H54 (cell line): ENCODE data around the gene KLHDC9.

Experiments
- DNase-seq: peaks from one replicate; pipeline ENCODE4 v3.0.0; 2011; ENCODE audit warnings: low spot score, mixed read lengths; ENCODE audit not compliant: insufficient read length
- FAIRE-seq: peaks from 3 replicates; lab custom pipeline; 2011; peaks lifted over from hg19 to GRCh38; lab: Jason Lieb, UNC
- POLR2A ChIP-seq: IDR thresholded peaks from 2 replicates; pipeline ENCODE4 v1.6.1; 2011; ENCODE audit warnings: low read depth, mild to moderate bottlenecking, low read length

Gene KLHDC9

GRCh38 chr1:161082996-161083747 lies 15.0 kb upstream of the KLHDC9 start:
- peak; percentile 40 for TF ChIP-seq POLR2A
- DNase-seq, result peak; percentile 92
- FAIRE-seq, result peak; percentile 38

GRCh38 chr1:161083748-161084596 lies 14.2 kb upstream of the KLHDC9 start:
- DNase-seq (no peak), FAIRE-seq (no peak)
- TF ChIP-seq POLR2A, result no peak

- FAIRE-seq (no peak), DNase-seq (no peak)
- TF ChIP-seq POLR2A, result no peak
These were observed 13.6 kb upstream of the KLHDC9 start for GRCh38 chr1:161084597-161084988.

GRCh38 chr1:161085165-161085564 lies 13.0 kb upstream of the KLHDC9 start:
- FAIRE-seq (no peak), DNase-seq (no peak)
- no peak for TF ChIP-seq POLR2A

GRCh38 chr1:161086457-161086856 lies 11.7 kb upstream of the KLHDC9 start:
- no peak for TF ChIP-seq POLR2A
- FAIRE-seq (no peak), DNase-seq (no peak)

- no peak for TF ChIP-seq POLR2A
- FAIRE-seq, result no peak
- peak; percentile 89 for DNase-seq
These were observed 9.5 kb upstream of the KLHDC9 start for GRCh38 chr1:161088587-161089110.

- DNase-seq (no peak), FAIRE-seq (no peak)
- TF ChIP-seq POLR2A, result no peak
These were observed 8.8 kb upstream of the KLHDC9 start, which contains the start of gene NECTIN4 for GRCh38 chr1:161089251-161089924. Gene NECTIN4 (minus strand): TSS chr1:161089558. CDS start chr1:161089296, 262 bp downstream.

- DNase-seq, result no peak
- no peak for FAIRE-seq
- TF ChIP-seq POLR2A, result no peak
These were observed 8.2 kb upstream of the KLHDC9 start for GRCh38 chr1:161089938-161090337.

- no peak for DNase-seq
- FAIRE-seq, result no peak
- TF ChIP-seq POLR2A, result no peak
These were observed 7.5 kb upstream of the KLHDC9 start for GRCh38 chr1:161090617-161091016.

GRCh38 chr1:161091093-161091492 lies 7.1 kb upstream of the KLHDC9 start:
- TF ChIP-seq POLR2A, result no peak
- FAIRE-seq (no peak), DNase-seq (no peak)

- no peak for TF ChIP-seq POLR2A
- DNase-seq, result no peak
- FAIRE-seq, result no peak
These were observed 6.2 kb upstream of the KLHDC9 start for GRCh38 chr1:161091796-161092507.

GRCh38 chr1:161092621-161093028 lies 5.5 kb upstream of the KLHDC9 start:
- peak; percentile 50 for DNase-seq

GRCh38 chr1:161094481-161094880 lies 3.7 kb upstream of the KLHDC9 start:
- no peak for DNase-seq
- no peak for TF ChIP-seq POLR2A
- no peak for FAIRE-seq

More at GRCh38 chr1:161092621-161093028, 5.5 kb upstream of the KLHDC9 start:
- no peak for TF ChIP-seq POLR2A
- FAIRE-seq, result no peak
